Measurements from ENCODE around the gene DYNC2I2. TPM values are rescaled to one million over a fixed set of nuclear protein-coding genes. Genes with fewer than 3 reads are reported as not detected.

Gene DYNC2I2
- total RNA-seq, 1 experiment from 2014 or later: 58.6 TPM

DNA sequence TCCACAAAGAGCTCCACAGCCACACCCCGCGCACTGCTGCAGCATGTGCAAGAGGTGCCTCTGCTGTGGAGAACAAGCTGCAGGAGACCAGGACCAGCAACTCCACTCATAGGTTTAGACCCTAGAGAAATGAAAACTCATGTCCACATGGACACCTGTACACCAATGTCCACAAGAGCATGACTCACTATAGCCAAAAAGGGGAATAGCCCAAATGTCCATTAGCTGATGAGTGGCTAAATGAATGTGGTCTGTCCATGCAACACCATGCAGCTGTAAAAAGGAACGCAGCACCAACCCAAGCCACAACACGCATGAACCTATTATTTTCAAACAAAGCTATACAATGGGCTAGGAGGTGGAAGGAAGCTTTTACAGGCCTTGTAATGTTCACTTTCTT lies 18.1 kb downstream of the DYNC2I2 start:
- H4K8ac ChIP-seq (replicated peaks; ENCODE audit: insufficient read length, low read depth, low read length): no peak overlapping the region
- H3K56ac ChIP-seq (ENCODE audit: insufficient read length, low read depth, low read length): no peak overlapping the region
- H2BK15ac ChIP-seq (ENCODE audit: low read depth, low read length): no peak overlapping the region
- H4K5ac ChIP-seq (ENCODE audit: insufficient read length, low read depth, low read length): no peak overlapping the region
- no peak overlapping the region for H3K4ac ChIP-seq (ENCODE audit: low read depth, low read length)
- Mint-ChIP-seq H3K36me3 (ENCODE audit: insufficient read depth in 1 of 3, low read depth in 3 of 3) (peaks cover 10 to 42% (median 39%) of the 10 kb centered on the region in 3 experiments), H3K27ac (no peak overlapping the region), H3K4me3 (no peak overlapping the region), H3K4me1 (peaks cover 6 to 7% of the 10 kb centered on the region in 2 experiments; a peak in 3 of 4 replicates), H3K9me3 (no peaks in the 10 kb centered on the region), H3K27me3 (ENCODE audit: low read depth) (no peaks in the 10 kb centered on the region)
- H4K20me1 ChIP-seq (ENCODE audit: control insufficient read depth, insufficient read depth, insufficient read length): no peaks in the 10 kb centered on the region
- no peak for DNase-seq
- peaks cover 2% of the 10 kb centered on the region for H3K79me1 ChIP-seq (ENCODE audit: insufficient read depth, low read depth, low read length, poor library complexity, severe bottlenecking)
- H3K27ac ChIP-seq (ENCODE audit: insufficient read length, low read depth, low read length): no peak overlapping the region
- H4K91ac ChIP-seq (ENCODE audit: insufficient read length, low read depth, low read length): no peak overlapping the region
- TF ChIP-seq, protein P1, sequence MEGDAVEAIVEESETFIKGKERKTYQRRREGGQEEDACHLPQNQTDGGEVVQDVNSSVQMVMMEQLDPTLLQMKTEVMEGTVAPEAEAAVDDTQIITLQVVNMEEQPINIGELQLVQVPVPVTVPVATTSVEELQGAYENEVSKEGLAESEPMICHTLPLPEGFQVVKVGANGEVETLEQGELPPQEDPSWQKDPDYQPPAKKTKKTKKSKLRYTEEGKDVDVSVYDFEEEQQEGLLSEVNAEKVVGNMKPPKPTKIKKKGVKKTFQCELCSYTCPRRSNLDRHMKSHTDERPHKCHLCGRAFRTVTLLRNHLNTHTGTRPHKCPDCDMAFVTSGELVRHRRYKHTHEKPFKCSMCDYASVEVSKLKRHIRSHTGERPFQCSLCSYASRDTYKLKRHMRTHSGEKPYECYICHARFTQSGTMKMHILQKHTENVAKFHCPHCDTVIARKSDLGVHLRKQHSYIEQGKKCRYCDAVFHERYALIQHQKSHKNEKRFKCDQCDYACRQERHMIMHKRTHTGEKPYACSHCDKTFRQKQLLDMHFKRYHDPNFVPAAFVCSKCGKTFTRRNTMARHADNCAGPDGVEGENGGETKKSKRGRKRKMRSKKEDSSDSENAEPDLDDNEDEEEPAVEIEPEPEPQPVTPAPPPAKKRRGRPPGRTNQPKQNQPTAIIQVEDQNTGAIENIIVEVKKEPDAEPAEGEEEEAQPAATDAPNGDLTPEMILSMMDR (conservative IDR thresholded peaks at IDR 0.05): no peak
- no peak overlapping the region for H2BK120ac ChIP-seq (ENCODE audit: low read depth, low read length, poor library complexity, severe bottlenecking)
- H2AFZ ChIP-seq (ENCODE audit: low read length): no peak overlapping the region
- H3K4me1 ChIP-seq (ENCODE audit: insufficient read depth, low read length): no peaks in the 10 kb centered on the region
- no peak overlapping the region for H3K18ac ChIP-seq (ENCODE audit: insufficient read length, low read depth, low read length)
- no peak overlapping the region for H2BK5ac ChIP-seq (ENCODE audit: insufficient read length, low read length)
- H3K79me2 ChIP-seq (ENCODE audit: insufficient read depth, low read length): no peaks in the 10 kb centered on the region
- no peak overlapping the region for H2BK12ac ChIP-seq (ENCODE audit: insufficient read length, low read depth, low read length)
- H3K23me2 ChIP-seq (ENCODE audit: insufficient read length, low read depth, low read length, poor library complexity, severe bottlenecking): peaks cover 5% of the 10 kb centered on the region
- no peak overlapping the region for H3K9ac ChIP-seq (ENCODE audit: extremely low read depth, insufficient read length, low read length)
- H3K23ac ChIP-seq (ENCODE audit: insufficient read length, low read depth, low read length): no peak overlapping the region
- H3K27me3 ChIP-seq (ENCODE audit: insufficient read depth, low read length): no peaks in the 10 kb centered on the region
- no peak overlapping the region for H3K4me2 ChIP-seq (ENCODE audit: insufficient read depth, insufficient read length, low read length)
- H2AK5ac ChIP-seq (ENCODE audit: insufficient read length, low read length): no peak overlapping the region
- H2BK20ac ChIP-seq (ENCODE audit: low read depth, low read length, poor library complexity, severe bottlenecking): no peak overlapping the region
- H3K14ac ChIP-seq (ENCODE audit: insufficient read depth, low read length): no peak overlapping the region
- H3K9me3 ChIP-seq (ENCODE audit: control insufficient read depth, low read depth, low read length): no peaks in the 10 kb centered on the region
- WGBS (ENCODE audit: extremely low coverage, insufficient read length, low lambda C conversion rate): no CpG with 5 or more reads among the region's 4 CpGs
- H3T11ph ChIP-seq (ENCODE audit: low read length): no peak overlapping the region
